Stimulated activated CD8-positive, alpha-beta memory T cell treated with anti-CD3 and anti-CD28 coated beads, Interleukin-7, amount 100 ng/mL, for 48 hours (primary cell): ENCODE measurements around the gene JAKMIP2.
"Not testable (repeated sequence)": the region's sequence is repeated elsewhere in the genome, so short reads cannot be mapped to it uniquely, and the experiment has no call there.

Experiments used
- DNase-seq, 2 donors: peaks; one replicate each; pipeline ENCODE4 v3.0.0-alpha.2; 2020; ENCODE audit warnings: low read depth in 1 of 2; ENCODE audit errors: extremely low read depth in 1 of 2

The JAKMIP2 gene

DNA sequence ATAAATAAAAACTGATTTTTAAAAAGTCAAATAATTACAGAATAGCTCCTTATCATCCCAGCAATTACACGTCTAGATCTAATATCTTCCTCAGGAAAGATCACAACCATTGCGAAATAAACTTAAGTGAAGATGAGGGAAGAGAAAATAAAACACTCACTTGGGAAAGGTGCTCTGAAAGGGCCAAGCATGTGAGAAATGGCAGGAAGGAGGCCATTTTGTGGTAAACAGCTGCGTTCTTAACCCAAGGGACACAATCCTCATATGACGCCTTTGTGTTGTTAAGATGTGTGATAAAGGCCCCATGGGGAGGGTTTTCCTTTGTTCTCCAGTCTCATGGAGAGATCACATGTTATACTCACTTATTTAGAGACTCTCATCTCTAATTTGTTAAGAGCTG lies 32.5 kb downstream of the JAKMIP2 start:
- DNase-seq = no peak

DNA sequence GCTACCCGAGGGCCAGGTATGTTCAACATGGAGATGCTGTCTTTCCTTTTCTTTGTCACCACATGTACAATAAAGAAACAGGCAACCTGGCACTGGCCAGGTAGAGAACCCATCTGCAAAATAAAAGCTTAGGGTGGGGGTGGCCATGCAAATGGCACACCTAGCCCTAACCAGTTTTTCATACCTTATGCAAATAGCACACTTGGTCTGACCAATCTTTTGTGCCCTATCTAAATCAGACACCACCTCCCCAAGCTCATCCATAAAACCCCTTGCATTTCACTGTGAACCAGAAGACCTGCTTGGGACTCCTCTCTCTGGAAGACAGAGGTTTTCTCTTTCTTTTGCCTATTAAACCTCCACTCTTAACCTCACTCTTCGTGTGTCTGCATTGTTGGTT lies 33.9 kb downstream of the JAKMIP2 start:
- DNase-seq = no peak

DNA sequence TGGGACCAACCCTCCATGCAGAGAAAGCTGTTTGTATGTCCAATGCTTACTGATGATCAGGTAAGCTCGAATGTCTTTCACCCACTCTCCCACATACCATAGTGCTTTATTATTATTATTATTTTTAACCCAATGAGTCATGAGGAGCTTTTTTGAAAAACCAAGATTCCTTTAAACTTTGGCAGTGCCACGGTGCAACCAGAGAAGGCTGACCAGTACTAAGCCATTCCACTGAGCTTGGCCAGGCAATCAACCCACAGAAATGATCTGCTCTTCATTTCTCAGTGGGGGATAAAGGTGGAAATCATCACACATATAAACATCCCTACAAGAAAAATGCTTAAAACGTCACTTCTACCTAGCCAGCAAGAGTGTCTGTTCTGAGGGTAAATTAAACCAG lies 35.5 kb downstream of the JAKMIP2 start:
- no peak for DNase-seq

DNA sequence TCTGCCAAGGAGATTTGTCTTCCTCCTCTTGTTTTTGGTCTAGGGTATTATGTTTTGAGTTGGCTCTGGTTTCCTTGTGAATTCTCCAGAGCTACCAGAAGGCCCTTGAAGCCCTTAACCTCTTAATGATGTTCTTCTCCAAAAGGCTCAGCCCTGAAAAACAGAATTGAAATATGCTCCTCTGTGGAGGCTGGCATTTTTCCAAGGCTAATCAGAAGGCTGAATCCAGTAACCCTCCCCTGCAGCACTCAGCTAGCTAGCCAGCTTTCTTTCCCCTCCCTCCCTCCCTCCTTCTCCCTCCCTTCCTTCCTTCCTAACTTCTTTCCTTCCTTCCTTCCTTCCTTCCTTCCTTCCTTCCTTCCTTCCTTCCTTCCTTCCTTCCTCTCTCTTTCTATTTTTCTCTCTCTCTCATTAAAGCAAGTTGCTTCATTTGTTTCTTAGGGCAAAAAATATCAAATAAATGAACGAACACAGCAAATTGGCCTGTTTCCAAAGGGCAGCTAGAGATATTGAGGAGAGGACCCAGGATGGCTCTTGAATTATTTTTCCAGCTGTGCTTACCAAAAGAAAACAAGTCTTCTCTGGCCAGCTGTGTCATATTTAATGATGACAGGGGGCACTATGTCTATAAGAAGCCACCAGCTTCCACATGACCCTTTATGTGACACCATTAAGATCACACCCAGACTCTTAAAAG lies 38.7 kb downstream of the JAKMIP2 start:
- no peak for DNase-seq

DNA sequence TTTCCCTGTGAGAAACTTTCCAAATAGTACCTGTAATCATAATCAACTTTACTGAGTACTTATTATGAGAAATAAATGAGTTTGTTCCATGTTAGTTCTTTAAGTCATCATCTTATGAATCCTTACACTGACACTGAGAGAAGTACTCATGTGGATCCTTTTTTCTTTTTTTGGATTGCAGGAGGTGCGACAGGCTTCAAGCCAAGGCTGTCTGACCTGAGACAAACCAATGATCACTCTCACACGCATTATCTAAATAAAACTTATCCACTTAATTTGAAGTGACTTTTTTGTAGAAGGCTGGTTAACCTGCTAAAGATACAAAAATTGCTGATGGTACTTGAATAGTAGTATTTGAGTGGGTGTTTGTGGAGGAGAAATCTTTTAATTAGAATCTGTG lies 39.5 kb downstream of the JAKMIP2 start:
- DNase-seq = no peak

DNA sequence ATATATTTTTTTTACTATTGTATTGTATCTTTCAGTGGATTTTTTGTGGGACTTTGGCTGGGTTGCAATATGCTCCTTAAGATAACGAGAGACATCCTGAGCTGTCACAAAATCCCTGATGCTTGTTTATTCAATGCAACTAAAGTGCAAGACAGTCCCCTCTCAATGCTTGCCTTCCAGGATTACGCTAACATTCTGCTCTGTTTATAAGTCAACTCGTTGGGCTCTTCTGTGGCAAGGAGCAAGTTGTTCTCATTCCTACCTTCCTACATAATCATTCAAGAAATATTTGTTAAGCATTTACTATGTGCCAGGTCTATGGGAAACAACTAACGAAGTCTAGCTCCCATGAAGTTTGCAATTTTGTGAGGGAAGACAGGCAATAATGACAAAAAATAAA lies 40.4 kb downstream of the JAKMIP2 start:
- DNase-seq = no peak

DNA sequence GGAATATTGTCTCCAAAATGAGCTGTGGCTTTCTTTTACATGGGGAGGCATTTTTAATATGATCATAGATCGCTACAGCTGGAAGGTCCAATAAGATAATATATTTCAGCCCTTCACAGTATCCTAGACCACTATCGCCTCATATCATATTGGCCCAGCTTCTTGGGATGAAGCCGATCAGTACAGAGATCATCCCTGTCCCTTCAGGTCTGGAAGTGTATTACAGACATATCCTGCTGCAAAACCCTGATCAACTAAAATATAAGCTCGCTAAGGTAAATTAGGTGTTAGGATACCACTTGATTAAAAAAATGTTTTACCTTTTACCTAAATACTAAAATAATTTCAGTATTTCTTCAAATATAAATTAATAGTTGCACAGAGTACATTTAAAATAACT lies 41.7 kb downstream of the JAKMIP2 start:
- DNase-seq = no peak

DNA sequence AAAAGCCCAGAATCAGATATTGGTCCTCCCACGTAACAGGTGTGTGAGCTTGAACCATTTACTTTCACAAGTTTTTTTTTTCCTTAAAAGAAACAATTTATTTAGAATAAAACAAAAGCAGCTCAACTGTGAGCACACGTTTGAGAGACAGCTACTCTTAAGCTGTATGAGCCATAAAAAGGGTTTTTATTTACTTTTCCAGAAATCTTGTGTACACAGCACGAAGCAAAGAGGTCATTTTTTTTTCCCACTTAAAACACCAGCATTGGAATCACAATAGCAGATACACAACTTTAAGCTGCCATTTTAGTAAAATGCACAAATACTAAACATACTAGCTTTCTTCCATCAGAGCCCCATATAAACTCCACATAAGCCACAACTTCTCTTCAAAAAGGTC lies 44.6 kb downstream of the JAKMIP2 start:
- no peak for DNase-seq

DNA sequence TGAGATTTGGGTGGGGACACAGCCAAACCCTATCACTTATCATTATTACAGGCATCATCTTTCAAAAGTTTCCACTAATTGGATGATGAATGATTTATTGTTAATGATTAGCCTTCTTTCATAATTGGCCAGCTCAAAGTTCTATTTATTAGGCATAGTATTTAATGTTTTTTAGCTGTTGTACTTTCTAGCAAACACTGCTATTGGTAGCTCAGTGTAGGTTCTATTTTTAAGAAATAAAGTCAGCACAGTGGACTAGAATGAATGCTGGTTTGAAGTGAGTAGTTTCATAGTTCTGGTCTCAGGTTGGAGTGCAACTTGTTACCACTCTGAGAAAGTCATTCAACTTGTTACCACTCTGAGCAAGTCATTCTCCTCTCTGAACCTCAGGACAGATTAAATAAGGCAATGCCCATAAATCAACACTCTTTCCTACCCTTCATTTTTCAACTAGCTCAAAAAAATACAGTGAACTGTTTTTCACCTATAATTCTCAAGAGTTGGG lies 46.9 kb downstream of the JAKMIP2 start:
- DNase-seq = no peak

DNA sequence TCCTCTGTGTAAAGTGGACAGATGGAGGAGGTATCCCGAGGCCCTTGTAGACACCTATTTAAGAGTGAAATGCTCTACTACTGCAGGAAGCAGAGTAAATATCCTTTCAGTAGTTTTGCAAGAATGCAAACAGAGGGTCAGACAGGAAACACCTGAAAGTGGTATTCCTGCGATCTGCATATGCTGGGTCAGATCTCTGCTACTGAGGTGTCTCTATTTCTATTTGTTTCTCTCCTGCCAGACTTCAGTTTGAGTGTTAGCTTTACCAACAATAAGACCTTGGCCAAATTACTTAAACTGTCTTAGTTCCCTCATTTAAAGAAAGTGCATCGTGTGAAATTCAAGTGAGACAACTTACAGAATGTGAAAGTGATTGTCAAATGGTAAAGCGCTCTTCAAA lies 47.6 kb downstream of the JAKMIP2 start:
- DNase-seq = no peak

DNA sequence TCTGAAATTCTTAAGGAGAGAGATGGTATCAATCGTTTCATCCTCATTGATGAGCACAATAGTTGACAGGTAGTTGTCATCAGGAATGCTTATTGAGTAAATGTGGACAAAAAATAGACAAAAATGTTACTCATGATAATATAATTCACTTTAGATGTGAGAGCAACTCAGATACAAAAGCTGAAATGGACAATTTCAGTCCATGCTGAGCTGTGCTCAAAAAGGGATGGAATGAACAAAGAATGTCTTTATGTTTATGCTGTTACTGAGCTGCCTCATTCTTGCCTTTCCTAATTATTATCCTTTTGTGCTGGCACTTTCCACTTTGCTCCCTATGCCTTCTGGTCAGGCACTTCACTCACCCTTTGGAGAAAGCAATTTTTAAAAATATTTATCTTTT lies 49.5 kb downstream of the JAKMIP2 start:
- DNase-seq = no peak

DNA sequence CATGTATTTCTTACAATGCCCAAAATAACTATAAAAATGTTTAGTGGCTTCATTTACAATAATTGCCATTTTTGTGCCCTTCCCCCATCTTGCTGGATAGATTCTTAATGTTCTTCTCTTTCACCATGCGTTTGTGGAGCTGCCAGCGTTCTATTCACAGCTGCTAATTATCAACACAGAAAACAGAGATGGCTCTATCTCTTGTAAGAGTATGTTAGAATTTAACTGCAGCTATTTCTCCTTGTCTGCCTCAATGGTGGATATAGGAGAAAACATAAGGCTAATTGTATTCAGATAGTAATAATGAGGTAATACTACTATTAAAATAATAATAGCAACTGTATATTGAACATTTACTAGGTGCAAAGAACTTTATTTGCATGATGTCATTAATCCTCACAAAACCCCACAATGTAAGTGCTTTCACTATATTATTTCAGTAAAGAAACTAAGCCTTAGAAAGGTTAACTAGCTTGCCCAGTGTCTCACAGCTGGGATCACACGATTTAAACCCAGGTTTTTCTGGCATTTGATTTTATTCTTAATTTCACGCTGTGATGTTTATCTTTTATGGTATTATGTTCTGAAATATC lies 50.1 kb downstream of the JAKMIP2 start:
- DNase-seq = no peak

DNA sequence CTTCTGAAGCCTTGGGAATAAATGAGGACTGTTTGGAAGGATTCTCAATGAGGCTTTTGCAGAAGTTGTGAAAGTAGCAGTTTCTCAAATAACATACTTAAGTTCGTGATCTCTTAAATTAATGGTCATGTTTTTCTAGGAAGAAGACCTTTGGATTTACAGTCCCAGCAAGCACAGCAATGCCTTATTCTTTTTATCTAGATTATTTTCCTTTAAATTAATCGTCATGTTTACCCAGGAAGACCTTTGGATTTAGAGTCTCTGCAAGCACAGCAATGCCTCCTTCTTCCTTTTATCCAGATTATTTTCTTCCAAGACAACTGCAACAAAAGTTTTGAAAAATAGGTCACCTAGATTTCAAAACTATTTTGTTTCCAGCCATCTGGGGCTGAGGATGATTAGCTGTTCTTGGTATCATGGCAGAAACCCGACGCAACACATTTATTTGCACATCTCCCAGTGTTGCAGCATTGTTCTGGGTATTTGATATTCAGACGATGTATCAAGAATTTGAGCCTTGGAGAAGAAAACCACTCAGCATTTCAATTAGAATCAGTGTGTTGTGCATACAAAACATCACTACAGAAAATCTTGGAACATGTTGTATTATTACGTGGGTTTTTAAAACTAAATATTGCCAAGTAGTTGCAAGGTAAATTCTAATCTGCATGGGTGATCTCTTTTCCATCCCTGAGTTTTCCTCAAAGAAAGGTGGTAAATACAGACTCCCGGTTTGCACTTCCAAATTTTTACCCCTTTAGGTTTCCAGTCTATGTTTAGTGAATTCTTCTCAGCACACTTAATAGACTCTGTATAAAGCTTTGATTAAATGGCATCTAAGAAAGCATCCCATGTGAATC lies 50.9 kb downstream of the JAKMIP2 start:
- DNase-seq = no peak

DNA sequence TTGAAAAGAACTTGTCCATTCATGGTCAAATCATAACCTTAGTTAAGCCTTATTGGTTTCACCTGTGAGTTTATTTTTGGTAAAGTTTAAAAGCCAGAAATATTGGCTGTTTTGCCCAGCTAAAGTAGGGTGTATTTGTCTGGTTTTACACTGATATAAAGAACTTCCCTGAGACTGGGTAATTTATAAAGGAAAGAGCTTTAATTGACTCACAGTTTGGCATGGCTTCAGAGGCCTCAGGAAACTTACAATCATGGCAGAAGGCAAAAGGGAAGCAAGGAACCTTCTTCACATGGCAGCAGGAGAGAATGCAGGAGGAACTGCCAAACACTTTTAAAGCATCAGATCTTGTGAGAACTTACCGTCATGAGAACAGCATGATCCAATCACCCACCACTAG lies 55.3 kb downstream of the JAKMIP2 start:
- no peak for DNase-seq

DNA sequence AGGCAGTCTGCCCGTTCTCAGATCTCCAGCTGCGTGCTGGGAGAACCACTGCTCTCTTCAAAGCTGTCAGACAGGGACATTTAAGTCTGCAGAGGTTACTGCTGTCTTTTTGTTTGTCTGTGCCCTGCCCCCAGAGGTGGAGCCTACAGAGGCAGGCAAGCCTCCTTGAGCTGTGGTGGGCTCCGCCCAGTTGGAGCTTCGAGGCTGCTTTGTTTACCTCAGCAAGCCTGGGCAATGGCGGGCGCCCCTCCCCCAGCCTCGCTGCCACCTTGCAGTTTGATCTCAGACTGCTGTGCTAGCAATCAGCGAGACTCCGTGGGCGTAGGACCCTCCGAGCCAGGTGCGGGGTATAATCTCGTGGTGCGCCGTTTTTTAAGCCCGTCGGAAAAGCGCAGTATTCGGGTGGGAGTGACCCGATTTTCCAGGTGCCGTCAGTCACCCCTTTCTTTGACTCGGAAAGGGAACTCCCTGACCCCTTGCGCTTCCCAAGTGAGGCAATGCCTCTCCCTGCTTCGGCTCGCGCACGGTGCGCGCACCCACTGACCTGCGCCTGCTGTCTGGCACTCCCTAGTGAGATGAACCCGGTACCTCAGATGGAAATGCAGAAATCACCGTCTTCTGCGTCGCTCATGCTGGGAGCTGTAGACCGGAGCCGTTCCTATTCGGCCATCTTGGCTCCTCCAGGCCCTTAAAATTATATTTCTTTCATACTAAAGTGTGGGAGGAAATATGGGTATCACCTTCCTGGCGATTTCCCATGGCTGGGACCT lies 61.2 kb downstream of the JAKMIP2 start:
- DNase-seq = not testable (repeated sequence)

DNA sequence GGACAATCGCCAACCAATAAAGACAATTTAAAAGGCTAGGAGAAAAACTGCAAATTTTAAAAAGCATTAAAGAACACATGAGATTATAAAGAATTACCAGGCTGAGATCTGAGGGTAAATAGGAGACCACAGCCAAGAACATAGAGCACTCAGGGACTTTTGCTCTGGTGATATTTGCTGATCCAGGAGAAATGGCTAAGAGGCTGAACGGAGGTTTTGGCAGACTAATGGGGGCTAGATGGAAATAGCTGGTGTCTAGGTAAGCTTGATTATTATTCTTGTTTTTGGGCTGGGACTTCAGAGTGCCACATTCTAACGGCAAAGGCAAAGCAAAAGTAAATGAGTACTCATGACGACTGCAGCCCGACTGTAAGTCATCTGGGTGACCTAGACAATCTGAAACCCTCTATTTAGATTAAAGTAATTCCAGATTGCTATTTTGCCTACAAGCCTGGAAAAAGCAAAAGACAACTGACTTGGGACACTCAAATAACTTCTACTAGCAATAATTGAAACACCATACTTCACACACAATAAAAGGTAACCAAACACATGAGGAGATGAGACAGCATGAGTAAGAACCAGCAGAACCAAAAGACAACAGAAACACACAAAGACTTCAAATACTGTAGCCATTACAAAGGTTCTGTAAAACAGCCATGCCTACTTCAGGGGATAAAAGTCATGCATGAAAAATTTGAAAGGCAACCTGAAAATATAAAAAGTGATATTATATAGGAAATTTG lies 68.8 kb downstream of the JAKMIP2 start:
- no peak for DNase-seq

DNA sequence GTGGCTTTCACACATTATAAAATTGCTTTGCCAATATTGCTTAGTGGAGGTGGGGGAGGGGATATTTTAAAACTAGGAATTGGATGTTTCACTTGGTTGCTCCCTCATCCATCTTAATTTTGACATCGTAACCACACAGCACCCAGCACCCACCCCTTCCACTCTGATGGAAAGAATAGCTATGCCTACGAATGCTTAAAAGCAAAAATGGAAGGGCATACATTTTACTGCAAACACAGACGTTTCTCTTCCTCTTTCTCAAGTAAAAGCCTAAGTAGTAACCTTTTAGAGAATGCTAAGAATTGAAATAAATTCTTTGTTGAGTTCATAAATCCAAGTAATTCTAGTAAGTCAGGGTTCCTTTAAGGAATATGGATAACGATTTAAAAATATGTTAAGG lies 69.9 kb downstream of the JAKMIP2 start:
- DNase-seq = no peak

DNA sequence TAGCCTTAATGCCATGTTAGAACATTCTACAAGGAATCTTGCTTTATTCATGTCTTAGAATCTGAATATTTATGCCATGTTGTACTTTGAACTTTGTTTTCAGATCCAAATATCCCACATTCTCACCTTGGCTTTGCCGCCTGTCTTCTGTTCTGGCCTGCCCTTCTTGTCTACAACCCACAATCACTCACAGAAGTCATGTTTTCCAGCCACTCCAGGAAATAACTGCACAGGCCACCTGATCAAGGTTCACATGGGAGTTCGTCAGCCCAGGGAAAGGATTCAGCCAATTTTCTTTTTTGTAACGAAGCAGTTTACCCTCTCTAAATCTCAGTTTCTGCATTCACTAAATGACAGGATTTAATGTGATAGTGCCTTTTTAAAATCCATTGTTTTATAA lies 70.5 kb downstream of the JAKMIP2 start:
- no peak for DNase-seq

DNA sequence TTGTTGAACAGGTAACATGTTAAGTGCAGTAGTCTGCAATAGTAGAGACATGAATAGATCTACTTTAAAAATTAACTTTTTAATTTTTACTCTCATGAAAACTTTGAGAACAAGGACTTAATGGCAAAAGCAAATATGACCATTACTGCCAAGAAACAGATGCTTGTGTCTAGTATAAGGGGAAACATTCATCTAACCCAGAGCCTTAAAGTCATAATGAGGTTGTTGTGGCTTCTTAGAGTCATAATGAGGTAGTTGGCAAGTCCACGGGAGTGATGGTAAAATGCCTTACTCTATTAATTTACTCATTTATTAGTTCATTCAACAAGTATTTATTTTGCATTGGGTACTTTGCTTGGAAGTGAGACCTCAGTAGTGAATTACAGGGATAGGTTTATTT lies 71.5 kb downstream of the JAKMIP2 start:
- DNase-seq = no peak

DNA sequence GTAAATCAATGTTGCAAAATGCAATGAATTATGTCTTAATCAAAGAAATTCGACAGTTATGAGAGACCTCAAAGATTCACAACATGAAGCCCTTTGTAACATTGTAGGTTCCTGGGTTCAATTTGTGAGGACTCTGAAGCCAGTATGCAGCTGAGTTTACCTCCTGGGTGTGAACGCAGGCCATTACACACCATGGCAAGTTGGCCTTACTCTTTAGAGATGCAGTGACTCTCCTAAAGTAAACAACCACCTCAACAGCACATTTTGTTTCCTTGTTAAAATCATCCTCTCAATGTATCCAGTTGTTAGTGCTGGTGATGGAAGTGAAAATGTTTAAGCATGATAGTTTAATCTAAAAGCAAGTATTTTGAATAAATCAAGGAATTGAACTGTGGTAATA lies 73.8 kb downstream of the JAKMIP2 start:
- no peak for DNase-seq
